Sigmoid colon (tissue), 4 donors: ENCODE data around the gene SEMA7A.

Source experiments
- CTCF ChIP-seq, 4 experiments: fragments of 450-650 bp in 3 of 4; fragments of 200-600 bp in 1 of 4; IDR thresholded peaks; one replicate each; pipeline ENCODE4 v1.5.1; 2016 to 2019; ENCODE audit warnings: antibody characterized with exemption in 4 of 4, mild to moderate bottlenecking in 3 of 4, moderate library complexity in 2 of 4
- POLR2AphosphoS5 ChIP-seq, 4 donors: sonication (generic); formaldehyde crosslinking; IDR thresholded peaks; one replicate each; pipeline ENCODE4 v1.6.1; 2017; ENCODE audit warnings: antibody characterized with exemption in 4 of 4

- TF ChIP-seq CTCF (IDR thresholded peaks at IDR 0.05) = no peak
- TF ChIP-seq POLR2AphosphoS5 (IDR thresholded peaks at IDR 0.05) = no peak
Measured at GRCh38 chr15:74408385-74408784, 25.4 kb downstream of the SEMA7A start.
